A673 (cell line): ENCODE data around the gene MICALL1. TPM values are rescaled to one million over a fixed set of nuclear protein-coding genes. Genes with fewer than 3 reads are reported as not detected.

Experiments used
- BruUV-seq: library from RNA; stranded (reverse); fragments of 400-500 nt; replicated peaks from 2 replicates; lab custom pipeline; 2021; lab: Mats Ljungman, UMichigan
- CTCF ChIA-PET: fragments of 300-600 bp; sonication (Branson Sonifier 250); formaldehyde crosslinking; loops from one replicate; lab custom pipeline; 2022; ENCODE audit warnings: antibody characterized with exemption; lab: Charles Lee
- POLR2A ChIA-PET: fragments of 300-600 bp; sonication (Branson Sonifier 250); formaldehyde crosslinking; loops from one replicate; lab custom pipeline; 2022; ENCODE audit warnings: antibody characterized with exemption; ENCODE audit not compliant: low non-redundant PET; lab: Charles Lee
- DNase-seq: peaks from one replicate; pipeline ENCODE4 v3.0.0-alpha.2; 2015; ENCODE audit warnings: low spot score
- H3K27ac ChIP-seq: fragments of 200-600 bp; sonication (generic); 2 replicates; pipeline ENCODE4 v1.5.1; 2016; ENCODE audit warnings: mixed run types, low read depth, mild to moderate bottlenecking, mixed read lengths, antibody characterized with exemption, low read length; ENCODE audit not compliant: poor library complexity, severe bottlenecking
- H3K27me3 ChIP-seq: fragments of 200-600 bp; sonication (generic); replicated peaks from 2 replicates; pipeline ENCODE4 v1.6.1; 2017; ENCODE audit warnings: mixed run types, low read depth, mild to moderate bottlenecking, mixed read lengths, antibody characterized with exemption, low read length; ENCODE audit not compliant: insufficient read depth, poor library complexity
- H3K36me3 ChIP-seq: fragments of 200-600 bp; sonication (generic); 2 replicates; pipeline ENCODE4 v1.6.1; 2016; ENCODE audit warnings: mixed run types, mild to moderate bottlenecking, mixed read lengths, antibody characterized with exemption, low read length; ENCODE audit not compliant: insufficient read depth, poor library complexity, severe bottlenecking
- H3K4me1 ChIP-seq: fragments of 200-600 bp; sonication (generic); 2 replicates; pipeline ENCODE4 v1.6.1; 2017; ENCODE audit warnings: mixed run types, mild to moderate bottlenecking, mixed read lengths, antibody characterized with exemption, low read length; ENCODE audit not compliant: insufficient read depth, poor library complexity, severe bottlenecking
- H3K4me3 ChIP-seq: fragments of 200-600 bp; sonication (generic); 2 replicates; pipeline ENCODE4 v1.5.1; 2016; ENCODE audit warnings: low read depth, mixed run types, mild to moderate bottlenecking, mixed read lengths, low read length; ENCODE audit not compliant: poor library complexity, severe bottlenecking
- H3K9me3 ChIP-seq: fragments of 200-600 bp; sonication (generic); 2 replicates; pipeline ENCODE4 v1.6.1; 2016; ENCODE audit warnings: mixed run types, low read depth, mild to moderate bottlenecking, mixed read lengths, antibody characterized with exemption, low read length; ENCODE audit not compliant: poor library complexity, severe bottlenecking
- CTCF ChIP-seq: fragments of 300-800, 200-600 bp; sonication (generic); conservative IDR thresholded peaks from 2 replicates; pipeline ENCODE4 v1.5.1; 2017; ENCODE audit warnings: low read depth, mild to moderate bottlenecking, antibody characterized with exemption, low read length, moderate library complexity, mixed read lengths
- EZH2 ChIP-seq: fragments of 200-600 bp; sonication (generic); IDR thresholded peaks from 2 replicates; pipeline ENCODE4 v1.6.1; 2017; ENCODE audit warnings: borderline replicate concordance, low read depth, mild to moderate bottlenecking, mixed read lengths, antibody characterized with exemption, low read length; ENCODE audit not compliant: poor library complexity, severe bottlenecking
- intact Hi-C: fragments of 100-400 bp; cut with micrococcal nuclease; formaldehyde crosslinking; loops from one replicate; pipeline ENCODE4 v1.10.0; 2022; ENCODE audit not compliant: unreplicated experiment
- total RNA-seq: library from RNA; stranded (reverse); gene quantifications from 2 replicates; pipeline ENCODE4 v1.2.3, GENCODE V29; 2021

MICALL1 gene
- total RNA-seq, 1 experiment from 2014 or later = 33.0 TPM

GRCh38 chr22:37989146-37990045 lies 83.3 kb downstream of the MICALL1 start:
- no peak overlapping the region for H3K27ac ChIP-seq
- no TSS peak for BruUV-seq
- H3K27me3 ChIP-seq = no peaks in the 10 kb centered on the region
- ChIA-PET POLR2A (no interaction called here), CTCF (no interaction called here)
- H3K4me3 ChIP-seq = no peak overlapping the region
- no peaks in the 10 kb centered on the region for H3K9me3 ChIP-seq
- no peaks in the 10 kb centered on the region for H3K36me3 ChIP-seq
- H3K4me1 ChIP-seq = no peaks in the 10 kb centered on the region
- no peak for TF ChIP-seq CTCF
- TF ChIP-seq EZH2 = no peak
- intact Hi-C loops = no loop called here
- DNase-seq = no peak

GRCh38 chr22:37990301-37990700 lies 84.2 kb downstream of the MICALL1 start:
- Histone ChIP-seq H3K4me1 (no peaks in the 10 kb centered on the region), H3K4me3 (no peak overlapping the region), H3K36me3 (no peaks in the 10 kb centered on the region), H3K27me3 (no peaks in the 10 kb centered on the region), H3K9me3 (no peaks in the 10 kb centered on the region), H3K27ac (no peak overlapping the region)
- intact Hi-C loops = no loop called here
- POLR2A ChIA-PET = no interaction called here
- TF ChIP-seq EZH2 (no peak), CTCF (no peak)
- CTCF ChIA-PET = no interaction called here
- BruUV-seq = no TSS peak
- DNase-seq = no peak

GRCh38 chr22:37990862-37991261 lies 84.8 kb downstream of the MICALL1 start:
- Histone ChIP-seq H3K4me3 (no peak overlapping the region), H3K27me3 (no peaks in the 10 kb centered on the region), H3K36me3 (no peaks in the 10 kb centered on the region), H3K27ac (no peak overlapping the region), H3K9me3 (no peaks in the 10 kb centered on the region), H3K4me1 (peaks cover 5% of the 10 kb centered on the region)
- ChIA-PET POLR2A (no interaction called here), CTCF (no interaction called here)
- intact Hi-C loops = no loop called here
- DNase-seq = no peak
- TF ChIP-seq EZH2 (no peak), CTCF (no peak)
- BruUV-seq = no TSS peak
